IgD-negative memory B cell (primary cell): ENCODE results near the gene CFAP210. TPM values are rescaled to one million over a fixed set of nuclear protein-coding genes. Genes with fewer than 3 reads are reported as not detected.

Experiments
- polyA plus RNA-seq: library from polyadenylated mRNA; unstranded; fragments of 300-500 nt; fragmentation: Illumina TruSeq; gene quantifications from one replicate; pipeline ENCODE4 v1.2.3, GENCODE V29; 2021

The CFAP210 gene
- polyA plus RNA-seq, 1 donor from 2014 or later: not detected

Other genes with a start within 250 kb of the CFAP210 start
- 0.24 TPM for gene BBS5, start 214.9 kb downstream of the CFAP210 start, polyA plus RNA-seq
- not detected for gene KLHL41, start 184.7 kb downstream of the CFAP210 start, polyA plus RNA-seq
- gene FASTKD1, start 120.5 kb downstream of the CFAP210 start, polyA plus RNA-seq: 15.1 TPM
- gene PPIG, start 110.1 kb downstream of the CFAP210 start, polyA plus RNA-seq: 92.5 TPM
- 3.8 TPM for gene PHOSPHO2, start 64 bp upstream of the CFAP210 start, polyA plus RNA-seq
- 1.8 TPM for gene KLHL23, start 39.4 kb upstream of the CFAP210 start, polyA plus RNA-seq
- gene SSB, start 104.5 kb upstream of the CFAP210 start, polyA plus RNA-seq: 116 TPM
- 111 TPM for gene METTL5, start 130.5 kb upstream of the CFAP210 start, polyA plus RNA-seq
- gene UBR3, start 133.0 kb upstream of the CFAP210 start, polyA plus RNA-seq: 5.4 TPM